Measurements from ENCODE around the gene SULT1E1.
"Not testable (repeated sequence)": the region's sequence is repeated elsewhere in the genome, so short reads cannot be mapped to it uniquely, and the experiment has no call there.

The SULT1E1 gene

GRCh38 chr4:69843301-69843700 is 16.6 kb downstream of the SULT1E1 start:
- DNase-seq, result no peak

GRCh38 chr4:69838977-69839376 is 21.0 kb downstream of the SULT1E1 start:
- no peak for DNase-seq

GRCh38 chr4:69836287-69836686 is 23.7 kb downstream of the SULT1E1 start:
- no peak for DNase-seq

- no peak for DNase-seq
Observed at GRCh38 chr4:69835766-69836165, 24.2 kb downstream of the SULT1E1 start.

GRCh38 chr4:69833251-69833650 is 26.7 kb downstream of the SULT1E1 start:
- no peak for DNase-seq

GRCh38 chr4:69832326-69833030 is 27.5 kb downstream of the SULT1E1 start:
- no peak for DNase-seq

GRCh38 chr4:69831646-69832325 is 28.2 kb downstream of the SULT1E1 start:
- DNase-seq, result no peak

GRCh38 chr4:69831270-69831627 is 28.7 kb downstream of the SULT1E1 start:
- DNase-seq, result no peak

GRCh38 chr4:69830560-69831269 is 29.2 kb downstream of the SULT1E1 start:
- no peak for DNase-seq

GRCh38 chr4:69830192-69830559 is 29.8 kb downstream of the SULT1E1 start:
- no peak for DNase-seq

GRCh38 chr4:69829678-69830077 is 30.3 kb downstream of the SULT1E1 start:
- DNase-seq, result no peak

GRCh38 chr4:69828828-69829227 is 31.1 kb downstream of the SULT1E1 start:
- DNase-seq, result no peak

GRCh38 chr4:69825056-69825455 is 34.9 kb downstream of the SULT1E1 start:
- not testable (repeated sequence) for DNase-seq

GRCh38 chr4:69823481-69824186 is 36.3 kb downstream of the SULT1E1 start:
- peak; percentile 12 for DNase-seq

- DNase-seq, result no peak
Observed at GRCh38 chr4:69823048-69823447, 36.9 kb downstream of the SULT1E1 start.

GRCh38 chr4:69822198-69822597 is 37.7 kb downstream of the SULT1E1 start:
- DNase-seq, result no peak

- no peak for DNase-seq
Observed at GRCh38 chr4:69818060-69818639, 41.8 kb downstream of the SULT1E1 start.

GRCh38 chr4:69816236-69816635 is 43.7 kb downstream of the SULT1E1 start:
- DNase-seq, result no peak

- no peak for DNase-seq
Observed at GRCh38 chr4:69813628-69814027, 46.3 kb downstream of the SULT1E1 start.

- DNase-seq, result no peak
Observed at GRCh38 chr4:69811166-69811565, 48.8 kb downstream of the SULT1E1 start.

GRCh38 chr4:69800599-69800998 is 59.3 kb downstream of the SULT1E1 start:
- no peak for DNase-seq

- DNase-seq, result no peak
Observed at GRCh38 chr4:69799337-69799736, 60.6 kb downstream of the SULT1E1 start.

- DNase-seq, result no peak
Observed at GRCh38 chr4:69793732-69794131, 66.2 kb downstream of the SULT1E1 start.

Data from activated effector memory CD4-positive, alpha-beta T cell treated with Interleukin-2 at 50 U/mL for 16 hours (primary cell).